BJ (cell line): ENCODE results near the gene SKA3. TPM values are rescaled to one million over a fixed set of nuclear protein-coding genes. Genes with fewer than 3 reads are reported as not detected.
"Not testable (repeated sequence)": the region's sequence is repeated elsewhere in the genome, so short reads cannot be mapped to it uniquely, and the experiment has no call there.

Experiments
- CTCF ChIA-PET: fragments of 350-600 bp; formaldehyde crosslinking; extraction: SDS; loops from one replicate; lab custom pipeline; 2021; ENCODE audit warnings: antibody characterized with exemption, inconsistent platforms; lab: Yijun Ruan, JAX
- POLR2A ChIA-PET: fragments of 300-600 bp; sonication (Branson Sonifier 250); formaldehyde crosslinking; extraction: SDS; loops from one replicate; lab custom pipeline; 2021; ENCODE audit warnings: antibody characterized with exemption; lab: Charles Lee
- DNase-seq: peaks from one replicate; pipeline ENCODE4 v3.0.0-alpha.2; 2011; ENCODE audit warnings: low read depth
- H3K27me3 ChIP-seq: 2 replicates; pipeline ENCODE4 v1.6.0; 2011; ENCODE audit warnings: low read length; ENCODE audit not compliant: control insufficient read depth, insufficient read depth
- H3K36me3 ChIP-seq: 2 replicates; pipeline ENCODE4 v1.5.1; 2011; ENCODE audit warnings: low read length; ENCODE audit not compliant: control insufficient read depth, insufficient read depth
- H3K4me3 ChIP-seq: 2 replicates; pipeline ENCODE4 v1.5.1; 2011; ENCODE audit warnings: low read depth, mild to moderate bottlenecking, control low read depth, low read length
- CTCF ChIP-seq: IDR thresholded peaks from 2 replicates; pipeline ENCODE4 v1.5.1; 2011; ENCODE audit warnings: low read depth, mild to moderate bottlenecking, control low read depth, inconsistent platforms, low read length, moderate library complexity; ENCODE audit not compliant: insufficient read depth
- polyA plus RNA-seq: library from polyadenylated mRNA; depleted of rRNA; stranded (reverse); fragments of >200 nt; gene quantifications from 2 replicates; pipeline ENCODE4 v1.2.3, GENCODE V29; 2011

SKA3 gene
- polyA plus RNA-seq, 1 experiment = 5.9 TPM

GRCh38 chr13:21218351-21219035 lies 42.1 kb upstream of the SKA3 start:
- Histone ChIP-seq H3K36me3 (no peaks in the 10 kb centered on the region), H3K27me3 (no peaks in the 10 kb centered on the region), H3K4me3 (no peak overlapping the region)
- no peak for TF ChIP-seq CTCF
- CTCF ChIA-PET = interaction anchor here (0.7 to 1.5 kb wide), 3 partner anchors 10 to 29 kb away, joined by 3 read pairs; no protein-coding TSS in a partner anchor
- POLR2A ChIA-PET = no interaction called here
- no peak for DNase-seq

GRCh38 chr13:21216332-21216731 lies 40.0 kb upstream of the SKA3 start:
- no peaks in the 10 kb centered on the region for H3K36me3 ChIP-seq
- CTCF ChIA-PET = no interaction called here
- H3K4me3 ChIP-seq = no peak overlapping the region
- POLR2A ChIA-PET = no interaction called here
- peaks cover 2% of the 10 kb centered on the region; the same call in 1 of the 2 replicates for H3K27me3 ChIP-seq
- DNase-seq = no peak
- no peak for TF ChIP-seq CTCF

GRCh38 chr13:21215419-21215818 lies 39.1 kb upstream of the SKA3 start:
- DNase-seq, H3K4me3 ChIP-seq, CTCF ChIA-PET, H3K36me3 ChIP-seq, POLR2A ChIA-PET, H3K27me3 ChIP-seq: not testable (repeated sequence)

GRCh38 chr13:21212138-21212775 lies 35.9 kb upstream of the SKA3 start:
- H3K4me3 ChIP-seq = no peak overlapping the region
- H3K27me3 ChIP-seq = peaks cover 3% of the 10 kb centered on the region; the same call in 1 of the 2 replicates
- no peak for TF ChIP-seq CTCF
- ChIA-PET CTCF (interaction anchor here (0.6 kb wide), 1 partner anchor 32 kb away, joined by 3 read pairs; no protein-coding TSS in a partner anchor), POLR2A (no interaction called here)
- no peaks in the 10 kb centered on the region for H3K36me3 ChIP-seq
- DNase-seq = no peak

- peaks cover 3% of the 10 kb centered on the region; the same call in 1 of the 2 replicates for H3K27me3 ChIP-seq
- no peak overlapping the region for H3K4me3 ChIP-seq
- no peak for DNase-seq
- TF ChIP-seq CTCF = no peak
- no peaks in the 10 kb centered on the region for H3K36me3 ChIP-seq
- CTCF ChIA-PET = interaction anchor here (0.6 kb wide), 1 partner anchor 9 kb away, joined by 3 read pairs; no protein-coding TSS in a partner anchor
- POLR2A ChIA-PET = no interaction called here
Observed at GRCh38 chr13:21208652-21209154, 32.4 kb upstream of the SKA3 start.
